Duodenal mucosa (tissue), 2 donors: ENCODE measurements around the gene PIH1D2.

Experiments
- H3K27ac ChIP-seq: one replicate; pipeline ENCODE4 v1.7.0; 2013; ENCODE audit warnings: low read depth, low read length
- H3K27me3 ChIP-seq, 2 donors: one replicate each; pipeline ENCODE4 v1.7.0; 2013; ENCODE audit warnings: low read length in 2 of 2, control low read depth in 1 of 2; ENCODE audit not compliant: insufficient read depth in 2 of 2, control insufficient read depth in 1 of 2
- H3K36me3 ChIP-seq, 2 donors: one replicate each; pipeline ENCODE4 v1.7.0; 2013; ENCODE audit warnings: low read length in 2 of 2, control low read depth in 1 of 2; ENCODE audit not compliant: insufficient read depth in 2 of 2, control insufficient read depth in 1 of 2
- H3K4me1 ChIP-seq, 2 donors: one replicate each; pipeline ENCODE4 v1.7.0; 2013; ENCODE audit warnings: low read length in 2 of 2, control low read depth in 1 of 2; ENCODE audit not compliant: insufficient read depth in 2 of 2, control insufficient read depth in 1 of 2
- H3K4me3 ChIP-seq, 2 donors: one replicate each; pipeline ENCODE4 v1.7.0; 2013; ENCODE audit warnings: low read length in 2 of 2, low read depth in 1 of 2
- H3K9ac ChIP-seq, 2 donors: one replicate each; pipeline ENCODE4 v1.7.0; 2013; ENCODE audit warnings: low read length in 2 of 2, low read depth in 1 of 2
- H3K9me3 ChIP-seq, 2 donors: one replicate each; pipeline ENCODE4 v1.7.0; 2013; ENCODE audit warnings: low read length in 2 of 2, control low read depth in 1 of 2; ENCODE audit not compliant: control insufficient read depth in 1 of 2

The PIH1D2 gene

GRCh38 chr11:112073941-112074811 is at the start of gene PIH1D2, which contains the start of gene NKAPD1:
TSS of gene PIH1D2 (minus strand) at chr11:112074017. CDS start at chr11:112073174, 843 bp downstream.
TSS of gene NKAPD1 (plus strand) at chr11:112074299. CDS start at chr11:112075575, 1,276 bp downstream.
- no peaks in the 10 kb centered on the region for H3K9me3 ChIP-seq

GRCh38 chr11:112123129-112123528 is 49.3 kb upstream of the PIH1D2 start:
- Histone ChIP-seq H3K4me1 (peaks cover 3 to 4% of the 10 kb centered on the region in 2 donors), H3K27ac (no peak overlapping the region), H3K9me3 (no peaks in the 10 kb centered on the region), H3K4me3 (no peak overlapping the region), H3K9ac (no peak overlapping the region), H3K27me3 (no peaks in the 10 kb centered on the region), H3K36me3 (no peaks in the 10 kb centered on the region)

More at GRCh38 chr11:112073941-112074811, at the start of gene PIH1D2, which contains the start of gene NKAPD1:
- H3K4me1 ChIP-seq: peaks cover 13 to 16% of the 10 kb centered on the region in 2 donors
- peak within 1 kb of the TSS; percentile 87 to 94 for H3K4me3 ChIP-seq
- peak within 1 kb of the TSS; percentile 89 to 97 for H3K9ac ChIP-seq
- H3K27me3 ChIP-seq: no peaks in the 10 kb centered on the region
- H3K27ac ChIP-seq: peak within 1 kb of the TSS; percentile 82
- peaks cover 3 to 22% of the 10 kb centered on the region in 2 donors for H3K36me3 ChIP-seq

GRCh38 chr11:112121981-112122615 is 48.3 kb upstream of the PIH1D2 start:
- Histone ChIP-seq H3K4me1 (peaks cover 3 to 4% of the 10 kb centered on the region in 2 donors), H3K4me3 (no peak overlapping the region), H3K27me3 (no peaks in the 10 kb centered on the region), H3K9ac (no peak overlapping the region), H3K9me3 (no peaks in the 10 kb centered on the region), H3K27ac (no peak overlapping the region), H3K36me3 (no peaks in the 10 kb centered on the region)

GRCh38 chr11:112118176-112118575 is 44.4 kb upstream of the PIH1D2 start:
- Histone ChIP-seq H3K4me3 (no peak overlapping the region), H3K9me3 (no peaks in the 10 kb centered on the region), H3K27ac (no peak overlapping the region), H3K36me3 (no peaks in the 10 kb centered on the region), H3K4me1 (peaks cover 3 to 4% of the 10 kb centered on the region in 2 donors), H3K27me3 (no peaks in the 10 kb centered on the region), H3K9ac (no peak overlapping the region)

GRCh38 chr11:112115386-112115785 is 41.6 kb upstream of the PIH1D2 start:
- H3K27ac ChIP-seq: no peak overlapping the region
- no peaks in the 10 kb centered on the region for H3K36me3 ChIP-seq
- H3K4me3 ChIP-seq: no peak overlapping the region
- no peak overlapping the region for H3K9ac ChIP-seq
- H3K4me1 ChIP-seq: peaks cover 3 to 4% of the 10 kb centered on the region in 2 donors
- H3K9me3 ChIP-seq: no peaks in the 10 kb centered on the region
- no peaks in the 10 kb centered on the region for H3K27me3 ChIP-seq

GRCh38 chr11:112114460-112114859 is 40.6 kb upstream of the PIH1D2 start:
- Histone ChIP-seq H3K9ac (no peak overlapping the region), H3K9me3 (no peaks in the 10 kb centered on the region), H3K4me1 (no peaks in the 10 kb centered on the region), H3K4me3 (no peak overlapping the region), H3K27ac (no peak overlapping the region), H3K36me3 (no peaks in the 10 kb centered on the region), H3K27me3 (no peaks in the 10 kb centered on the region)

- Histone ChIP-seq H3K4me3 (no peak overlapping the region), H3K9ac (no peak overlapping the region), H3K27ac (no peak overlapping the region), H3K4me1 (no peaks in the 10 kb centered on the region), H3K9me3 (no peaks in the 10 kb centered on the region), H3K36me3 (no peaks in the 10 kb centered on the region), H3K27me3 (no peaks in the 10 kb centered on the region)
Observed at GRCh38 chr11:112113539-112114457, 40.0 kb upstream of the PIH1D2 start.

- Histone ChIP-seq H3K27ac (no peak overlapping the region), H3K4me3 (no peak overlapping the region), H3K9me3 (no peaks in the 10 kb centered on the region), H3K9ac (no peak overlapping the region), H3K36me3 (no peaks in the 10 kb centered on the region), H3K4me1 (no peaks in the 10 kb centered on the region), H3K27me3 (no peaks in the 10 kb centered on the region)
Observed at GRCh38 chr11:112106070-112106469, 32.3 kb upstream of the PIH1D2 start.

- H3K9me3 ChIP-seq: no peaks in the 10 kb centered on the region
- H3K9ac ChIP-seq: no peak overlapping the region
- H3K36me3 ChIP-seq: no peaks in the 10 kb centered on the region
- no peaks in the 10 kb centered on the region for H3K27me3 ChIP-seq
- no peaks in the 10 kb centered on the region for H3K4me1 ChIP-seq
- H3K4me3 ChIP-seq: no peak overlapping the region
- no peak overlapping the region for H3K27ac ChIP-seq
Observed at GRCh38 chr11:112103446-112103845, 29.6 kb upstream of the PIH1D2 start.
